ENCODE results near the gene BAHCC1.

The BAHCC1 gene

GRCh38 chr17:81380666-81381518 lies 14.4 kb upstream of the BAHCC1 start:
- no peaks in the 10 kb centered on the region for H3K27me3 ChIP-seq (ENCODE audit: insufficient read depth, low read length)
- no peaks in the 10 kb centered on the region for H3K4me1 ChIP-seq (ENCODE audit: control insufficient read depth, insufficient read depth, low read length, unreplicated experiment)
- H3K27ac ChIP-seq (ENCODE audit: low read depth, low read length) = no peak overlapping the region
- H3K4me3 ChIP-seq (ENCODE audit: low read depth, low read length) = no peak overlapping the region
- no peaks in the 10 kb centered on the region for H3K36me3 ChIP-seq (ENCODE audit: insufficient read depth, low read length)
- no peaks in the 10 kb centered on the region for H3K79me2 ChIP-seq (ENCODE audit: control insufficient read depth, insufficient read depth, low read length, unreplicated experiment)
- H2AFZ ChIP-seq (ENCODE audit: low read length, unreplicated experiment) = no peak overlapping the region

GRCh38 chr17:81381632-81382577 lies 13.4 kb upstream of the BAHCC1 start:
- Histone ChIP-seq H3K27me3 (ENCODE audit: insufficient read depth, low read length) (no peaks in the 10 kb centered on the region), H3K4me3 (ENCODE audit: low read depth, low read length) (no peak overlapping the region), H3K36me3 (ENCODE audit: insufficient read depth, low read length) (no peaks in the 10 kb centered on the region), H3K79me2 (ENCODE audit: control insufficient read depth, insufficient read depth, low read length, unreplicated experiment) (no peaks in the 10 kb centered on the region), H3K4me1 (ENCODE audit: control insufficient read depth, insufficient read depth, low read length, unreplicated experiment) (no peaks in the 10 kb centered on the region), H2AFZ (ENCODE audit: low read length, unreplicated experiment) (no peak overlapping the region), H3K27ac (ENCODE audit: low read depth, low read length) (no peak overlapping the region)

- Histone ChIP-seq H3K27me3 (ENCODE audit: insufficient read depth, low read length) (no peaks in the 10 kb centered on the region), H3K36me3 (ENCODE audit: insufficient read depth, low read length) (no peaks in the 10 kb centered on the region), H3K27ac (ENCODE audit: low read depth, low read length) (no peak overlapping the region), H3K4me3 (ENCODE audit: low read depth, low read length) (no peak overlapping the region), H2AFZ (ENCODE audit: low read length, unreplicated experiment) (no peak overlapping the region), H3K79me2 (ENCODE audit: control insufficient read depth, insufficient read depth, low read length, unreplicated experiment) (no peaks in the 10 kb centered on the region), H3K4me1 (ENCODE audit: control insufficient read depth, insufficient read depth, low read length, unreplicated experiment) (peaks cover 2% of the 10 kb centered on the region)
Measured at GRCh38 chr17:81382851-81383250, 12.4 kb upstream of the BAHCC1 start.

- Histone ChIP-seq H3K79me2 (ENCODE audit: control insufficient read depth, insufficient read depth, low read length, unreplicated experiment) (no peaks in the 10 kb centered on the region), H3K36me3 (ENCODE audit: insufficient read depth, low read length) (no peaks in the 10 kb centered on the region), H3K4me1 (ENCODE audit: control insufficient read depth, insufficient read depth, low read length, unreplicated experiment) (peaks cover 11% of the 10 kb centered on the region), H3K27me3 (ENCODE audit: insufficient read depth, low read length) (no peaks in the 10 kb centered on the region), H2AFZ (ENCODE audit: low read length, unreplicated experiment) (no peak overlapping the region), H3K27ac (ENCODE audit: low read depth, low read length) (no peak overlapping the region), H3K4me3 (ENCODE audit: low read depth, low read length) (no peak overlapping the region)
Measured at GRCh38 chr17:81383504-81384421, 11.5 kb upstream of the BAHCC1 start.

GRCh38 chr17:81384929-81385319 lies 10.3 kb upstream of the BAHCC1 start:
- Histone ChIP-seq H3K36me3 (ENCODE audit: insufficient read depth, low read length) (no peaks in the 10 kb centered on the region), H2AFZ (ENCODE audit: low read length, unreplicated experiment) (no peak overlapping the region), H3K4me1 (ENCODE audit: control insufficient read depth, insufficient read depth, low read length, unreplicated experiment) (peaks cover 14% of the 10 kb centered on the region), H3K4me3 (ENCODE audit: low read depth, low read length) (no peak overlapping the region), H3K27me3 (ENCODE audit: insufficient read depth, low read length) (no peaks in the 10 kb centered on the region), H3K27ac (ENCODE audit: low read depth, low read length) (no peak overlapping the region), H3K79me2 (ENCODE audit: control insufficient read depth, insufficient read depth, low read length, unreplicated experiment) (no peaks in the 10 kb centered on the region)

- Histone ChIP-seq H3K27ac (ENCODE audit: low read depth, low read length) (no peak overlapping the region), H3K36me3 (ENCODE audit: insufficient read depth, low read length) (no peaks in the 10 kb centered on the region), H3K79me2 (ENCODE audit: control insufficient read depth, insufficient read depth, low read length, unreplicated experiment) (no peaks in the 10 kb centered on the region)
Measured at GRCh38 chr17:81385320-81386111, 9.7 kb upstream of the BAHCC1 start.

GRCh38 chr17:81386141-81386645 lies 9.1 kb upstream of the BAHCC1 start:
- Histone ChIP-seq H3K27me3 (ENCODE audit: insufficient read depth, low read length) (no peaks in the 10 kb centered on the region), H3K27ac (ENCODE audit: low read depth, low read length) (no peak overlapping the region), H2AFZ (ENCODE audit: low read length, unreplicated experiment) (no peak overlapping the region), H3K4me1 (ENCODE audit: control insufficient read depth, insufficient read depth, low read length, unreplicated experiment) (peaks cover 14% of the 10 kb centered on the region), H3K4me3 (ENCODE audit: low read depth, low read length) (peak overlapping the region; percentile 89), H3K36me3 (ENCODE audit: insufficient read depth, low read length) (no peaks in the 10 kb centered on the region), H3K79me2 (ENCODE audit: control insufficient read depth, insufficient read depth, low read length, unreplicated experiment) (no peaks in the 10 kb centered on the region)

More at GRCh38 chr17:81385320-81386111, 9.7 kb upstream of the BAHCC1 start:
- H2AFZ ChIP-seq (ENCODE audit: low read length, unreplicated experiment) = no peak overlapping the region
- H3K4me1 ChIP-seq (ENCODE audit: control insufficient read depth, insufficient read depth, low read length, unreplicated experiment) = peaks cover 14% of the 10 kb centered on the region
- no peak overlapping the region for H3K4me3 ChIP-seq (ENCODE audit: low read depth, low read length)
- no peaks in the 10 kb centered on the region for H3K27me3 ChIP-seq (ENCODE audit: insufficient read depth, low read length)

- peak overlapping the region; percentile 89 for H3K4me3 ChIP-seq (ENCODE audit: low read depth, low read length)
- H2AFZ ChIP-seq (ENCODE audit: low read length, unreplicated experiment) = peak overlapping the region; percentile 10
- H3K27me3 ChIP-seq (ENCODE audit: insufficient read depth, low read length) = no peaks in the 10 kb centered on the region
- no peaks in the 10 kb centered on the region for H3K79me2 ChIP-seq (ENCODE audit: control insufficient read depth, insufficient read depth, low read length, unreplicated experiment)
- H3K4me1 ChIP-seq (ENCODE audit: control insufficient read depth, insufficient read depth, low read length, unreplicated experiment) = peaks cover 14% of the 10 kb centered on the region
- H3K36me3 ChIP-seq (ENCODE audit: insufficient read depth, low read length) = no peaks in the 10 kb centered on the region
- H3K27ac ChIP-seq (ENCODE audit: low read depth, low read length) = peak overlapping the region; percentile 68
Measured at GRCh38 chr17:81386646-81387099, 8.6 kb upstream of the BAHCC1 start.
